Measurements from ENCODE around the gene PGAP1. TPM values are rescaled to one million over a fixed set of nuclear protein-coding genes. Genes with fewer than 3 reads are reported as not detected.

PGAP1 gene
- total and polyA plus RNA-seq, 2 experiments from 2014 or later: 6.5 to 13.4 TPM

DNA sequence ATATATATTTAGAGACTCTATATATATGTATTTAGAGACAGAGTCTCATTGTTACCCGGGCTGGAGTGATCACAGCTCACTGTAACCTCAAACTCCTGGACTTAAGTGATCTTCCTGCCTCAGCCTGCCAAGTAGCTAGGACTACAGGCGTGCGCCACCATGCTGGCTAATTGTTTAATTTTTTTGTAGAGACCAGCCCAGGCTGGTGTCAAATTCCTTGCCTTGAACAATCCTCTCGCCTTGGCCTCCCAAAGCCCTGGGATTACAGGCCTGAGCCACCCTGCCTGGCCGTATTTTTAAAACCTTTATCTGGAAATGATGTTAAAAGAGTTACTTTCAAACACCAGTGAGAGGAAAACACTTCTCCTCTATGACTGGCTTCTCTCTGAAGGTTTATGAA, 30.9 kb upstream of the PGAP1 start:
- TF ChIP-seq, protein P1, sequence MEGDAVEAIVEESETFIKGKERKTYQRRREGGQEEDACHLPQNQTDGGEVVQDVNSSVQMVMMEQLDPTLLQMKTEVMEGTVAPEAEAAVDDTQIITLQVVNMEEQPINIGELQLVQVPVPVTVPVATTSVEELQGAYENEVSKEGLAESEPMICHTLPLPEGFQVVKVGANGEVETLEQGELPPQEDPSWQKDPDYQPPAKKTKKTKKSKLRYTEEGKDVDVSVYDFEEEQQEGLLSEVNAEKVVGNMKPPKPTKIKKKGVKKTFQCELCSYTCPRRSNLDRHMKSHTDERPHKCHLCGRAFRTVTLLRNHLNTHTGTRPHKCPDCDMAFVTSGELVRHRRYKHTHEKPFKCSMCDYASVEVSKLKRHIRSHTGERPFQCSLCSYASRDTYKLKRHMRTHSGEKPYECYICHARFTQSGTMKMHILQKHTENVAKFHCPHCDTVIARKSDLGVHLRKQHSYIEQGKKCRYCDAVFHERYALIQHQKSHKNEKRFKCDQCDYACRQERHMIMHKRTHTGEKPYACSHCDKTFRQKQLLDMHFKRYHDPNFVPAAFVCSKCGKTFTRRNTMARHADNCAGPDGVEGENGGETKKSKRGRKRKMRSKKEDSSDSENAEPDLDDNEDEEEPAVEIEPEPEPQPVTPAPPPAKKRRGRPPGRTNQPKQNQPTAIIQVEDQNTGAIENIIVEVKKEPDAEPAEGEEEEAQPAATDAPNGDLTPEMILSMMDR (IDR thresholded peaks at IDR 0.05; ENCODE audit: low read depth, low read length): no peak
- Histone ChIP-seq H3K4me3 (no peak overlapping the region), H3K4me1 (ENCODE audit: low read depth) (no peaks in the 10 kb centered on the region), H3K27ac (no peak overlapping the region), H3K36me3 (no peaks in the 10 kb centered on the region), H3K27me3 (no peaks in the 10 kb centered on the region), H3K9me3 (ENCODE audit: low read depth) (no peaks in the 10 kb centered on the region)
- DNase-seq (ENCODE audit: low read depth in 1 of 2, low spot score in 1 of 2): no peak

DNA sequence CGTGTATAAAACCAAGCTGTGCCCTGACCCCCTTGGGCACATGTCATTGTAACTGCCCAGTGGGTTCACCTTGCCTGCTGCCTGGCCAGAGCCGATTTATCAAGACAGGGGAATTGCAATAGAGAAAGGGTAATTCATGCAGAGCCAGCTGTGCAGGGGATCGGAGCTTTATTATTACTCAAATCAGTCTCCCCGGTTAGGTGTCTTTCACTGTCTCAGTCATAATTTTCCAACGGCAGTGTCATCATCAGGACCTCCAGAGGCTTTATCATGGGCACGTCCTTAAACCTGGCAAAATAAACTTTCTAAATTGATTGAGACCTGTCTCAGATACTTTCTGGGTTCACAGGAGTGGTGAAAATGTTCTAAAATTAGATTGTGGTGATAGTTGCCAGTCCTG, 29.6 kb upstream of the PGAP1 start:
- no peaks in the 10 kb centered on the region for H3K36me3 ChIP-seq
- no peak overlapping the region for H3K27ac ChIP-seq
- DNase-seq (ENCODE audit: low read depth in 1 of 2, low spot score in 1 of 2): no peak
- no peaks in the 10 kb centered on the region for H3K27me3 ChIP-seq
- TF ChIP-seq, protein P1 (IDR thresholded peaks at IDR 0.05; ENCODE audit: low read depth, low read length): no peak
- H3K4me3 ChIP-seq: no peak overlapping the region
- no peaks in the 10 kb centered on the region for H3K9me3 ChIP-seq (ENCODE audit: low read depth)
- H3K4me1 ChIP-seq (ENCODE audit: low read depth): no peaks in the 10 kb centered on the region

DNA sequence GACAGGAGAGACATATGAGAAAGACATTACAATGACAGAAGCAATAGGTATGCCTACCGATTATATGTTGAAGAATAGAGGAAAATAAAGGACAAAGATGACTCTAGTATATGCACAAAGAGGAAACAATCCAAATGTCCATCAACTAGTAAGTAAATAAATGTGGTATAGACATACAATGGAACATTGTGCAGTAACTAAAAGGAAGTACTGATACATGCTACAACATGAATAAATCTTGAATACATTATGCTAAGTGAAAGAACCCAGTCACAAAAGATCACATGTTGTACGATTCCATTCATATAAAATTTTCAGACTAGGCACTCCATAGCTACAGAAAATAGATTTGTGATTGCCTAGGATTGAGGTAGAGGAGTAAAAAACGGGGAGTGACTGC, 28.5 kb upstream of the PGAP1 start:
- DNase-seq (ENCODE audit: low read depth in 1 of 2, low spot score in 1 of 2): no peak
- TF ChIP-seq, protein P1 (IDR thresholded peaks at IDR 0.05; ENCODE audit: low read depth, low read length): no peak
- no peak overlapping the region for H3K27ac ChIP-seq
- no peaks in the 10 kb centered on the region for H3K27me3 ChIP-seq
- no peak overlapping the region for H3K4me3 ChIP-seq
- no peaks in the 10 kb centered on the region for H3K36me3 ChIP-seq
- H3K9me3 ChIP-seq (ENCODE audit: low read depth): no peaks in the 10 kb centered on the region
- H3K4me1 ChIP-seq (ENCODE audit: low read depth): no peaks in the 10 kb centered on the region

DNA sequence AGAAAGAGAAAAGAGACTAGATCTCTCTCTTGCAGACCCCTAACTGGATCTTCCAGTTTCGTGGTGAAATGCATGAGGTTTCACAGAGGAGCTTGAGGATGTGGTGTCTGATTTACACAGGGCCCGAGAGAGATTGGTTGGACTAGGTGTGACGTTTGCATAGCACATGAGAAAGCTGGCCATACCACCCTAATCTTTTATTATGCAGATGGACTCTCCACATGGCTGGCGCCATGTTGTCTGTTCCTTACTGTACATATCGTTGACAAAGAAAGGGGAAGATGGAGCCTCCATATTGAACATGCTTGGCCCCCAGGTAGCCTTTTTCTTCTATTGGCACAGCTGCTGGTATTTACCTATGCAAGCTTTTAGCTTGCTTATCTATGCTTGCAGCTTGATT, 27.5 kb upstream of the PGAP1 start:
- Histone ChIP-seq H3K36me3 (no peaks in the 10 kb centered on the region), H3K9me3 (ENCODE audit: low read depth) (no peaks in the 10 kb centered on the region), H3K4me3 (no peak overlapping the region), H3K27ac (no peak overlapping the region), H3K4me1 (ENCODE audit: low read depth) (no peaks in the 10 kb centered on the region), H3K27me3 (no peaks in the 10 kb centered on the region)
- TF ChIP-seq, protein P1 (IDR thresholded peaks at IDR 0.05; ENCODE audit: low read depth, low read length): no peak
- no peak for DNase-seq (ENCODE audit: low read depth in 1 of 2, low spot score in 1 of 2)

DNA sequence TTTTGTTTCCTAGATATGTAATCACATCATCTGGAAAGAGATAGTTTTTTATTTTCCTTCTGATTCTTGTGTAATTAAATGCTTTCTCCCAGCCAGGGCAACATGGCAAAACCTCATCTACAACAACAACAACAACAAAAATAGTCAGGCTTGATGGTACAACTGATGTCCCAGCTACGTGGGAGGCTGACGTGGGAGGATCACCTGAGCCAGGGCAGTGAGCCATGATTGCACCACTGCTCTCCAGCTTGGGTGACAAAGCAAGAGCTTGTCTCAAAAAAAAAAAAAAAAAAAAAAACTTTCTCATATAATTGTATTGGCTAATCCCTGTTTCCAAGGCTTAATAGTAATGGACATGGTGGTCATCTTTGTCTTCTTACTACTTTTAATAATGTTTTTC, 26.4 kb upstream of the PGAP1 start:
- Histone ChIP-seq H3K36me3 (no peaks in the 10 kb centered on the region), H3K4me1 (ENCODE audit: low read depth) (no peaks in the 10 kb centered on the region), H3K27me3 (no peaks in the 10 kb centered on the region), H3K4me3 (no peak overlapping the region), H3K9me3 (ENCODE audit: low read depth) (no peaks in the 10 kb centered on the region), H3K27ac (no peak overlapping the region)
- DNase-seq (ENCODE audit: low read depth in 1 of 2, low spot score in 1 of 2): no peak
- TF ChIP-seq, protein P1 (IDR thresholded peaks at IDR 0.05; ENCODE audit: low read depth, low read length): no peak

DNA sequence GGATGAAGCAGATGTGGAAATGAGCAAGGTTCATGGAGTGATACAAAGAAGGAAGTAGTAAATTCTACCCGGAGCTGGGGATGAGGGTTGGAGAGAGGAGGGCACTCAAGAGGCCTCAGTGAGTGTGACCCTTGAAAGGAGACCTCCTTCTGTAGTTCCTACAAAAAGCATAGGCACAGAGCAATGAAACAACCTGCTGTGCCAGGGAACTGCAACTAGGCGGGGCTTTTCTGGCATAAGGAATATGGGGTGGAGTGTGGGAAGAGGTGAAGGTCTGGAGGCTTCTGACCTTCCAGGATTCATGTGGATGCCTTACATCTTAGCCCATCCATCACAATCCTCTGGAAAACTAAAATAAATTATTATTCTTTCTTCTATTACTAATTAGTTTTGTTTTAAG, 25.5 kb upstream of the PGAP1 start:
- no peak for DNase-seq (ENCODE audit: low read depth in 1 of 2, low spot score in 1 of 2)
- H3K9me3 ChIP-seq (ENCODE audit: low read depth): no peaks in the 10 kb centered on the region
- H3K4me3 ChIP-seq: no peak overlapping the region
- H3K36me3 ChIP-seq: no peaks in the 10 kb centered on the region
- TF ChIP-seq, protein P1 (IDR thresholded peaks at IDR 0.05; ENCODE audit: low read depth, low read length): no peak
- no peaks in the 10 kb centered on the region for H3K4me1 ChIP-seq (ENCODE audit: low read depth)
- no peak overlapping the region for H3K27ac ChIP-seq
- H3K27me3 ChIP-seq: no peaks in the 10 kb centered on the region
